HG03571 (cell line): ENCODE measurements around the gene B4GALT3.

ENCODE experiments used
- ATAC-seq: cut with Tn5 transposase; IDR thresholded peaks from one replicate; pipeline ENCODE4 v1.9.1; 2021; ENCODE audit not compliant: unreplicated experiment

Gene B4GALT3

GRCh38 chr1:161206411-161207140 lies 29.3 kb upstream of the B4GALT3 start:
- ATAC-seq: no peak

- peak; percentile 95 for ATAC-seq
Measured at GRCh38 chr1:161201836-161202712, 24.8 kb upstream of the B4GALT3 start, which contains the start of gene NDUFS2. NDUFS2 (plus strand) TSS chr1:161202367; CDS start chr1:161202386, 19 bp downstream.

DNA sequence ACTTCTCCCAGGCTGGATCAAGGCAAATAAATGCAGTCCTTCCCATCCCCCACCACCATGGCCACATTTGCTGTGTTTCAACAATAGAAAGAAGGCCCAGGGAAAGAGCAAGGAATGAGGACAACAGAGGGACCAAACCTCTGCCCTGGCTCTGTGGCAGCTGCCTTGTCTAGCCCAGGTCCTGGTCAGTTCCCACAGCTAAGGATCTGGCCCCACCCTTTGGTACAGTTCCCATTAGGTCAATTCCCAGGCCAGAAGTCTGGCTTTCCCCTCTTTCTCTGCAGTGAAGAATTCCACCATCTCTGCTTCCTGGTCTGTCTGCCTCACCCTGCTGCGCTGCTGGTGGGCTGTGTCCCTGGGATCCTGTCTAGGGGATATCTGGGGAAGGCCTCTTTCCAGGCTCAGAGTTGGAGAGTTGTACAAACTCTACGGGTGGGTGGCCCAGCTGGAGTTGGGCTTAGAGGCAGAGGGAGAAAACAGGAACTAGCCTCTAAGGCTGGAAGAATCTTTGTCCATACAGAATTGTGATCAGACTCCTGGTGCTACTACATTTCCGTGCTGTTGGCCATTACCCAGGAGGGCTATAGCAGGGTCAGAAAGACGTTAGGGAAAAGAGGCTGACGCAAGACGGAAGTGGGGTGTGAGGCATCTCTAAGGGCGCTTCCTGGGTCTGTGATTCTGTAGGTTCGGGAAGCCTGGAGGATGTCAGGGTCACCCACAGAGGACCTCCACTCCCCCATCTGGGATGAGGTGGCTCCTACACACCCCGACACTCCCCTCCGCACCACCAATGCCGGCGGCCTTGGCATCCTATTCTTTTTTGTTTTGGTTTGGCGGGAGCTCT lies 23.9 kb upstream of the B4GALT3 start:
- no peak for ATAC-seq

GRCh38 chr1:161200421-161200991 lies 23.2 kb upstream of the B4GALT3 start:
- no peak for ATAC-seq

GRCh38 chr1:161199506-161200139 lies 22.3 kb upstream of the B4GALT3 start:
- ATAC-seq: no peak

DNA sequence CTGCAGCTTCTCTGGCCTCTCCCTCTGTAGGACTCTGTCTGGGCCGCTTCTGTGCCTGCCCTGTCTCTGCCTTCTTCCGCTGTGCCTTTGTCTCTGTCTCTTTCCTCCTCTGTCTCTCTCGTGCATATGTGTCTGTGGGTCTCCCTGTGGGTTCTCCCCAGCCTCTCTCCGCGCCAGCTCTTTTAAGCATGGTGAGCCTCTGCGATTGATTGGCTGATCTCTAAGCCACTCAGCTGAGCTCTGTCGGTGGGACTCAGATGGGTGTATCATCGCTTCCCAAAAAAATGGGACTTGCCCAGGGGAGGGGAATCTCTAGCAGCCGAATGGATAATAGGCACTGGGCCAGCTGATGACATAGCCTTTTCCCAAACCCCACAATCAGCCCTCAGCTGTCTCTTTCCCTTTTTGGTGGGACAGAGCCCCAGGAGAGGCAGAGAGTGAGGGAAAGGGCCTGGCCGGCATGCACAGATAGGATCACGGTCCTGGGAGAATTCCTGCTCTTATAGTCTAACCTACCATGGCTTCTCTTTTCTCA lies 21.7 kb upstream of the B4GALT3 start, which contains the start of gene ADAMTS4:
TSS of gene ADAMTS4 (minus strand) at position 158 of the 535 bp plus-strand sequence. CDS start 427 bp downstream, outside the sequence.
- no peak for ATAC-seq

DNA sequence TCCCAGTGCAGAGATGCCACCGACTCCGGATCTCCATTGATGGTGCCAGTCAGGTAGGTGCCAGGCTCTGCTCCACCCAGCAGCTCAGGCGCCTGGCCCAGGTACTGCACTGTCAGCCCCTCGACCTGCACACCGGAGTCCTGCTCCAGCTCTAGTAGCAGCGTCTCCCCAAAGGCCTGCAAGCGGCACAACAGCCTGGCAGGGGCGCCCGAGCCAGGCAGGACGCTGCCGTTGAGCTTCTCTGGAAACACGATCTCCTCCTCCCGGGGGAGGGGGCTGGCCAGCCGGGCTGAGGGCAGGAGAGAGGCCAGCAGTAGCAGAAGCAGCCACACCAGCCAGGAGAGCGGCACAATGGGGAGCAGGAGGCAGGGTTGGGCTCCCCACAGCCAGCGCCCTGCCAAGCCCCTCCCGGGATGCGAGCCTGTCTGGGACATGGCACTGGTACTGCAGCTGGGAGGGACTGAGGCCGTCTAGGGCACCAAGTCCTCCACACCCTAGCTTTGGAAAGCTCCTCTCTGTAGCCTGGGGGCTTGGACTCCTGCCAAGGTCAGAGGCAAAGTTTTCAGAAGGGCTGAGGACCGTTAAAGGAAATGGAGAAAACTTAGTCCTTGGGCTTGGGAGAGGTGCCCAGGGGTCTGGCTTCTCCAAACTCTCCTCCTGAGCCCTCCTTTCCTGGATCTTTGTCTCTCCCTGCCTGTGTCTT lies 21.0 kb upstream of the B4GALT3 start:
- no peak for ATAC-seq

DNA sequence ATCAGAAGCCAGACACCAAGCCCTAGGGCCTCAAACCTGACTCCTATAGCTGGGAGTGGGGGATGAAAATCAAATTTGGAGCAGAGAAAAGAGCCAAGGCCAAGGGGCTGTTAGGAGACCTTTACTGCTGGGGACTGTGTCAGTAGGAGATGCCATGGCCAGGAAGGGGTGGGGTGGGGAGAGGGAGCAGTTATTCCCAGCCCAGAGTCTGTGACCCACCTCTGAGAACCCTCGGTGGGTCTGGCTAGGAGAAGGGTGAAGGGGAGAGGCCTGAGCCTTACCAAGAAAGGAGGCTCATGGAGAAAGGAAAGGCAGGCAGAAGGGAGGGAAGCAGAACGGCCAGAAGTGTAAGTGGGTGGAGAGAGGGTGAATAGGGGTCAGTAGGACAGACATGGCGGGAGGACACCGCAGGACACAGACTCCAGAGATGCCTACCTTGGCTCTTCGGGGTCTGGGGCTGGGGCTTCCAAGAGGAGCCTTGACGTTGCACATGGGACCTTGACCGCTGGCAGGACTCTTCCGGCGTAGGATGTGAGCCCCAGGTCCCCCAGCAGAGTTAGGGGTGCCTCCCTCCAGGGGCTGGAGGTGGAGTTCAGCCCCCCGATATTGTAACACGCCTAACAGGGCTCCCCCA lies 20.4 kb upstream of the B4GALT3 start:
- no peak for ATAC-seq

DNA sequence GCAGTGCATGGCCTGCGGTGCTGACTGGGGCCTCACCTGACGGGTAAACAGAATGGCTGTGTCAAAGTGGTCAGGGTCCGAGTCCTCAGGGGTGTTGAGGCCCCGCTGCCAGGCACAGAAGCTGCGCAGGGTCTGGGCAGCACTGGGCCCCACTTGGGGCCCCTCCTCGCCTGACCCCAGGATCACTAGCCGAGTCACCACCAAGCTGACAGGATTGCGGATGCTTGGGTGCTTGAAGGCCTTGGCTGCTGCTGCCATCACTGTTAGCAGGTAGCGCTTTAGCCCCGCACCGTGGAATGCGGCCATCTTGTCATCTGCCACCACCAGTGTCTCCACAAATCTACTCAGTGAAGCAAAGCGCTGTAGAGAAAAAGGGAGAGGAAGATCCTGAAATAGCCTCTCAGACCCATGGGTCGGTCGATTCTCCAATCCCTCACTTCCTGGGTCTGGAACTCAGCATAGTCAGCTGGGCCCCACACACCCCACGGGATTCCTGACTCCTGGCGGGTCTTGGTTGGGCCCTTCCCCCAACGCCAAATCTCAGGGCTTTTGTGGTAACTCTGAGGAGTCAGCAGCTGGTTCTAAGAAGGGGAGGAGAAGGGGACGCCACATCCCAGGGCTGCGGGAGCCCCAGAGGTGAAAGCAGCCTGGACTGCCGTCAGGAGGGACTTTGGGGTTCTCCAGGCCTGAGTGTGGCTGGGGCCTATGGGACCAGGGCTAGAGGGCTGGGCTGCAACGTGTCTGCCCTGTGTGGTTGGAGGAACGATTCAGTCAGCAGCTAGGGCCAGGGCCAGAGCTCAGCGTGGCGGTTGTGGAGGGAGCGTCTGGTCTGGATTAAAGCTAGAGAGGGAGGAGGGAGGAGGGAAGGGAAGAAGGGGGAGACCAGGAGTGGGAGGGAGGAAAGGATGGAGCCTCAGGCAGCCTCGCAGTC lies 19.5 kb upstream of the B4GALT3 start:
- no peak for ATAC-seq

DNA sequence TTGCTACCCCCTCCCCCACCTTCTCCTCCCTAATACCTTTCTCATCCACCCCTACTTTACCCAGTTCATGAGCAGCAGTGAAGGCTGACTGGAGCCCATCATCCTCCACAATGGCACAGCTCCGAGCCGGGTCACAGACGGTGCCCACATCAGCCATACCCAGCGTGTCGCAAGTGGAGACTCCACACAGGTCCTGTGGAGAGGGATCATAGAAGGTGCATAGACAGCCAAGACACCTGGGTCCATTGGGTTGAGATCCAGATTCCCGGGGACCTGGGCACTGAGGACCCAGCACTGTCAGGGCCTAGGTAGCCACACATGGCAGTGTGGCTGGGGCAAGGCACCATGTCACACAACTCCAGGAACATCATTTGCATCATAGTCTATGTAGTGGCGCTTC lies 18.8 kb upstream of the B4GALT3 start:
- no peak for ATAC-seq

- ATAC-seq: no peak
Measured at GRCh38 chr1:161195171-161195570, 17.9 kb upstream of the B4GALT3 start.

DNA sequence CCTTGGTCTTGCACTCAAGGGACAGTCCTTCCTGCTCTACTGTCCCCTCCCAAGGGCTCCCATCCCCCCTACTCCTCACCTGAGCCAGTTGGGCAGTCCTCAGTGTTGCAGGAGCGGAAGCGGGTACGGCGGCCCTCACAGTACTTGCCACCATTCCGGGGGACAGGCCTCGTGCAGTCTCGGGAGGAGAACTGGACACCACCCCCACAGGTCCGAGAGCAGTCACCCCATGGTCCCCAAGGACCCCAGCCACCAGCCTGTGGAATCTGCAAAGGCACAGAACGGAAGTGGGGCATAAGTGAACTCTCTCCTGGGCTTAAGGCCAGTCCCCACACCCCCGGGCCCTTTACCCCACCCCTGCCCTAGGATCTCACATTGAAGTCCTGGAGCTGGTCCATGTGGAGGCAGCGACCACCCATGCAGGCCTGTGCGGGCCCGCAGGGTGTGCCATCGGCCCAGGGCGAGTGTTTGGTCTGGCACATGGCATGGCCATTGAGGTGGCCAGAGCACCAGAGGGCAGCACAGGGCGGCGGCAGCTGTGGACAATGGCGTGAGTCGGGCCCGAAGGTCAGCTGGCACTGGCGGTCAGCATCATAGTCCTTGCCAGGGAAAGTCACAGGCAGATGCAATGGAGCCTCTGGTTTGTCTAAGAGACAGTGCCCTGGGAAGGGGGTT lies 16.4 kb upstream of the B4GALT3 start:
- ATAC-seq: no peak

- no peak for ATAC-seq
Measured at GRCh38 chr1:161192476-161193465, 15.5 kb upstream of the B4GALT3 start.

DNA sequence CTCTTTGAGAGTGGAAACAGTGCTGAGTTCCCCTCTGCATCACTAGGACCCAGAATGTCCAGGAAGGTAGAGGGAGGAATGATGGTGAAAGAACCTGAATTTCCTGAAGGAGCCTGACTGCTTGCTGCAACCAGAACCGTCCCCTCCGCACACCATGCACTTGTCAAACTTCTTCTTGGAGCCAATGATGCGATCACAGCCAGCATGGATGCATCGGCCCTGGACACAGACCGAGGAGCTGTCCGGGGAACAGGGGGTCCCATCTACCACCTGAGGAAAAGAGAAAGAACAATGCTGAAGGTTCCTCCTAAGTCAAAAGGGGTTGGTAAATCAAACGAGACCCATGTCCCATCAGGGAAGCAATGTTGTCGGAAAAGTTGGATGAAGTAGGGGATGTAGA lies 14.7 kb upstream of the B4GALT3 start:
- ATAC-seq: no peak

DNA sequence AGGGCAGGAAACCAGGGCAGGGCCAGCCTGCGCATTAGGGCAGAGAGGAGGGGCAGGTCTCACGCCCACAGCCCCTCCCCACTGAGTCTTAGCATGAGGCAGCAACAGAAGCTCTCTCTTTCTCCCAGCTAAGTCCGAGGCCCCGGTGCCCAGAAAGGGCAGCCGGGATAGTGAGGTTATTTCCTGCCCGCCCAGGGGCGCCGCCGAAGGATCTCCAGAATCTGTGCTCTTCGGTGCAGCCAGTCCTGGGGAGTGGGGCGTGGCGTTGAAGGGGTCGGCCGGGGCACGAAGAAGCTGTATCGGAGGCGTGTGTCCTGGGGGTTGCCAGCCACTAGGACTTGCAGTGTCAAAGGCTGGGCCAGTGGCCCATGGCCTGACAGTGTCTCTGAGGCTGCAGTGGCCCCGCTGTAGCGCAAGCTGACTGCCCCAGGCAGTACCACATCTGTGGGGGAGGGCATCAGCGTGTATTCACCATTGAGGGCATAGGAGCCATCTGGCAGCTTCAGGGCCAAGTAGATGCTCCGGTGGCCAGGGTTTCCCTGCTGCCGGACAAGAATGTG lies 13.7 kb upstream of the B4GALT3 start:
- no peak for ATAC-seq

- no peak for ATAC-seq
Measured at GRCh38 chr1:161189036-161189435, 11.7 kb upstream of the B4GALT3 start.
